Non-pigmented ciliary epithelial cell (primary cell): ENCODE data around the gene LRRK1.

Experiments
- DNase-seq: peaks from one replicate; pipeline ENCODE4 v3.0.0-alpha.2; 2010; ENCODE audit warnings: low read depth

LRRK1 gene

DNA sequence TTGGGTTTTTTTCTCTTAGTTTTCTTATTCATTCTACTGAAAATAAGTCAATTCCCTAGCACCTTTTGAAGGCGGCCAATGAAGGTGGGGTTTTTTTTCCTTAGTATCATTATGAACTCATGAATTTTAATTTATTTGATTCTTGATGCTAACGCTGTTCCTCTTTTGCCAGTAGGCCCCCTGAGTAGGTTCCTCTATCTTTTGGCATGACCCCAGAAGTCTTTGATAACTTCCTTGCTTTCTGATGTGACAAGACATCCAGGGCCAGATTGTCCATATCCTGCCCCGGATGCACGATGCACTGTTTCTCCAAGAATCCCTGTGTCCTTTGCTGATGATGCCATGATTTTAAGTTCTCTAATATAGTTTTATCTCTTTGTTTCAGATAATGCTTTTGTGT lies 20.6 kb downstream of the LRRK1 start:
- no peak for DNase-seq

DNA sequence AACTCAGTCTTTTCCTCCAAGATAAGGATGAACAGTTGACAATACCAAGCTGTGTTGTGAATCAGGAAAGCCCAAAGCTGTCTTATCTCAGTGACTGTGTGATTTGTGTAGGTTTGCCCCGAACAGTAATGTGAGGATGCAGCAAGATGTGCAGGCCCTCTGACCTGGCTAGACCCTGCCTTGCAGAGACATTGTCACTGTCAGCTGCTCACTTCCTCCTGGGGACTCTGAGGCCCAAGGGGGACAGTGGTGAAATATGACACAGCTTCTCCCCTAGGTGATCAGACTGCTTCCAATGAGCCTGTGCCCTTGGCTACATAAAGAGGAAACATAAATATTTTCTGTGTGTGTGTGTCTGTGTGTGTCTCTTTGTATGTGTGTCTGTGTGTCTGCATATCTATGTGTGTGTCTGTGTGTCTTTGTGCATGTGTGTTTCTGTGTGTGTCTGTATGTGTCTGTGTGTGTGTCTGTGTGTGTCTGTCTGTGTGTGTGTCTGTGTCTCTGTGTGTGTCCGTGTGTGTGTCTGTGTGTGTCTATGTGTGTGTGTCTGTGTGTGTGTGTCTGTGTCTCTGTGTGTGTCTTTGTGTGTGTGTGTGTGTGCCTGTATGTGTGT lies 21.7 kb downstream of the LRRK1 start:
- DNase-seq, result no peak

DNA sequence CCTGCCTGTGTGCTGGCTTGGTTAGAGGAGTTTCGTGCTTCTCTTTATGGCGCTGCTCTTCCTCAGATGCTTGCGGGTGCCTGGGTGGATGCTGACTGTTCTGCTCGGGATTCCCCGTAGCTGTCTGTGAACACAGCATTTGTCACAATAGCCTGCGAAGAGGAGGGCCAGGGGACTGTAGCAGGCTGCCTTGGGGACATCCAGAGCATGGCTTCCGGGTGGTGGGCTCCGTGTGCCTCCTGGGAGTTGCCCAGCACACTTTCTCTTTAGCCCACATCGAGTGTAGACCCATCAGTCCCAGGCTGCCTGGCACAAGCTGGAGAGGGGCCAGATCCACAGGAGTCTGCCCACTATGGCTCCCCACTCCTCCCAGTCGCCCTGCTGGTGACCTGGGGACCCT lies 22.4 kb downstream of the LRRK1 start:
- DNase-seq, result no peak

DNA sequence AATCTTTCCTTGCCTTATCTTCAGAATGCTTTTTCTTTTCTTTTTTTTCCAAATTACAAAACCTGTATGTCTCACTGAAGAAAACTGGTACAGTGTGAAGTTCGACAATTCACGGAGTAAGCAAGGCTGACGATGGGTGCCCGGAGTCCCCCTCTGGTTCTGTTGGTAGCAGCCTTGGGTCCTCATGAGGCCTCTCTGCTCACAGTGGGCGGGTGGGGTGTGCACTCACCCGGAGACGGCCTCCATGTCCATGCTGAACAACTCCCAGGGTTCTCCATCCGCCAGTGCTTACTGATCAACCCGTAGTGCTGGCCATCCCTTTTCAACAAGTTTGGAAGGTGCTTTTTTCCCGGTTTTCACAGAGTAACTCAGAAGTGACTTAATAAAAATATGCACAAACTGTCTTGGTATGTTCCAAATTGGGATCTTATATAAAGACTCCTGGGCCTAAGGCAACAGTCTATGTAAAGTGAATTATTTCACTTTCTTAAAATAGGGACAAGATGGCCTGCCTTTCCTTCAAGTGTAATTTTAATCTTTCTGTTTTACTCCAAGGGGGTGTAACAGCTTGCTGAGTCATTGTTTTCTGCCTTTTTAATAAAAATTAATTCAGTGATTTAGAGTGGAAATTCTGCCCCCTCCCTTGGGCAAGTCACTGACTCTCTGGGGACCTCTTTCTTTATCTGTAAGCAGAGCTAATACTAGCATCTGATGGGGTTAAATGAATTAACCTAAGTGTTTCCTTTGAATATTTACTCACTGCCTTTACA lies 23.7 kb downstream of the LRRK1 start:
- DNase-seq, result no peak

DNA sequence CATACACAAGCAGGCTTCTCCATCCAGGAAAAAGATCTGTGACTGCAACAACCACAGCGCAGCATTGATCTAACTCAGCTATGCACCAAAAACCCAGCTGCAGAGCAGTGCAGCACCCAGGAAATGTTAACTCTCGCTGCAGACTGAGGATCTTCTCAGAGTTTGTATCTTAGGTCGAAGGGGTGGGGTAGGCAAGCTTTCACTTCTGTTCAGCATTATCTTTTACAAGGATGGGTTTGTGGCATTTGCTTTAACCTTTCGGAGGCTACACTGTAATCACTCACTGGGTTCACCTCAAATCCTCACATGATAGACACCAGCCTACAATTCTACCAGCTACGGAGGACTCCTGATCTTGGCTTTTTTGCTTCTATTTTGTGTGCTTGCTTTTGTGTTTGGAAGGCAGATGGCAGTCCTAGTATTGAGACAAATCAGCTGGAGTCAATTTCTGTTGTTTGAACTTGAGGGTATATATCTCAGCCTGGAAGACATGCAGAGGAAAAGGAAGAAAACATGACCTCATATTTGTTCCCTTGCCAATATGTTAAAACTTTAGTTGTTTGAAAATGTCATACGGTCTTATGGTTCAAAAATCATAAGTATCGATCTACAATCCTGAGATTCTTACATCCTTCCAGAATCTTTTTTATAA lies 25.2 kb downstream of the LRRK1 start:
- no peak for DNase-seq

DNA sequence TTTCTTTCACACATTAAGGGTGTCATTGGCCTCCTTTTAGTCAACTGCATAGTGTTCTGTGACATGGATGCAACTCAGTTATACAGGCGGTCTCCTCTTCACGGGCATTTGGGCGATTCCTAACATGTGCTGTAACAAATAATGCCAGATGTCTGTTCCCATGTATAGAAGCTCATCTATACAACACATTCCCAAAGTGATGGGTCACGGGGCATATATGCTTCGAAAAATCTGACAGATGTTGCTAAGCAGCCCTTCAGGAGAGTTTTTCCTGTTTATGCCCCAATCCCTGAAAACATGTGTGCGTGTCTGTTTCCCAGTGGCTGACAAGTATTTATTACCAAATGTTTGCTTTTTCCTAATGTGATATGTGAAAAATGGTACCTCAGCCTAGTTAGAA lies 25.8 kb downstream of the LRRK1 start:
- DNase-seq, result no peak

DNA sequence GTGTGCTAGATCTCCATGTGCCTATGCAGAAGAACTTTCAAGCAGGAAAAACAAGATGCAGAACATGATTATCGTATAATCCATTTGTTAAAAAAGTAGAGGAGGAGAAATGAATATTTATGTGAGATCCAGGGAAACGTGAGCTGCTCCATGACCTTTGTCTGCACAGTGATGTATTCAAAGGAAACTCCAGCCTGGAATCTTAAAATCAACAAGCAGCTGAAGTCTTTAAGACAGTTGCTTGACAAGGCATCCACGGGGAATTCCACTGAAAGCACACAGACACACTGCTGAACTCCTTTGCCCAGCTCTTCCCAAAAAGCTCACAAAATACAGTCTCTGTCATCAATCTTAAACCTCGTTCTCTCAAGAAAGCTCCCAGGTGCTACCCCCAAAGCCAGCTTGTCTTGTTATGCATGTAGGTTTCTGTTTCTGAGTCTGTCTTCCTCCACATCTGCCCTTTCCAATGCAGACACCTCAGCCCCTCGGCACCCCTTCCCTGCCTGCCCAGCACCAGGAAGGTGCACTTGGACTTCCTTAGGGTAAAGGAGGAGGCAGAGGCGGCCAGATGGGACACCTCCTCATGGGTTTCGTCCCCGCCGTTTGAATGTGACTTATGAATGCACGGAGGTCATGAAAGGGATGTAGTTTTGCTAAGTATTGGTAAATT lies 28.7 kb downstream of the LRRK1 start:
- DNase-seq, result no peak

DNA sequence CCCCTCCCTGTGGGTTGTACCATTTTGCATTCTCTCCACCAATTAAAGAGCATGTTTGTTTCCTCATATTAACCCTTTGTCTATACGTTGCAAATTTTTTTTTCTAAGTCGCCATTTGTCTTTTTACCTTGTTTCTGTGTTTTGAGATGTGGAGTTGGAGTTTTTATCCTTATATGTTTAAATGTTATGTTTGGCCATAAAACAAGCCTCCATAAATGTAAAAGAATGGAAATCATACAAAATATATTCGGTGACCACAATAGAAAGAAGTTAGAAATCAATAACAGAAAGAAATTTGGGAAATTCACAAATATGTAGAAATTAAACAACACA lies 29.2 kb downstream of the LRRK1 start:
- no peak for DNase-seq

DNA sequence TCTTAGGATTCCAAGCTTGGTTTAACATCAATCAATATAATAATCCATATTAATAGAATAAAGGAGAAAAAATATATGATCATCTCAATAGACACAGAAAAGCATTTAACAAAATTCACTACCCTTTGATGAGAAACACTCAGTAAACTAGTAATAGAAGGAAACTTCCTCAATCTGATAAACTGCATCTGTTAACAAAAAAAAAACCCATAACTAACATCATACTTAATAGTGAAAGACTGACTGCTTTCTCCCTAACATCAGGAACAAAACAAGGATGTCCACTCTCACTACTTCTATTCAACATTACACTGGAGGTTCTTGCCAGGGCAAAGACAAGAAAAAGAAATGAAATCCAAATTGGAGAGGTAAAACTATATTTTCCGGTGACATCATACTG lies 30.5 kb downstream of the LRRK1 start:
- DNase-seq, result no peak

DNA sequence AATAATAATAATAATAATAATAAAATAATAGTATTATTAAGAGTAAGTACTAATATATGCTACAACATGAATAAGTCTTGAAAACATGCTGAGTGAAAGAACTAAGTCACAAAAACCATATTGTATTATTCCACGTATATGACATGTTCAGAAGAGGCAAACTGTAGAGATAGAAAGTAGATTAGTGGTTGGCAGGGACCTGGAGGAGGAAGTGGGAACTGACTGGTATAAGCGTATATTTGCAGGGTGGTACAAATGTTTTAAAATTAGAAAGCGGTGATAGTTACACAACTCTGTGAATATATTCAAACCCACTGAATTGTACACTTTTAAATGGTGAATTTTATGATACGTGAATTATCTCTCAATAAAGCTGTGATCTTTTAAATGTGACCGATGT lies 32.8 kb downstream of the LRRK1 start:
- no peak for DNase-seq

DNA sequence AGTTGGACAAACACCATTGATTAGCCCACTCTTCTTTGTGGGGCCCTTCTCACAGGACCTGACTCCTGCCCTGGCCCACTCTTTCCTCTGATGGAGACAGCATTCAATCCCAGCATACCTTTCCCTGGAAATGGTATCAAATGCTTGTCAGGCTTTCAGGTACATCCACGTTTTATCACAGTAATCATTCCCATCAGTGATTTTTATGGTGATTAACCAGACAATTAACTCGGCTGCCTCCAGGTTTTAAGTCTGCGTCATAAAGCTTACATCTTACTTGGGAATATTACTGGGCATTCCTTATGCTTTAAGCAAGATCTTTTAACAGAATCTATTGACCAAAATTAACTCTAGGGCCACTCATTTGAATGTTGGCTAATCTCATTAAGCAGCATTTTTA lies 33.4 kb downstream of the LRRK1 start:
- DNase-seq, result no peak

DNA sequence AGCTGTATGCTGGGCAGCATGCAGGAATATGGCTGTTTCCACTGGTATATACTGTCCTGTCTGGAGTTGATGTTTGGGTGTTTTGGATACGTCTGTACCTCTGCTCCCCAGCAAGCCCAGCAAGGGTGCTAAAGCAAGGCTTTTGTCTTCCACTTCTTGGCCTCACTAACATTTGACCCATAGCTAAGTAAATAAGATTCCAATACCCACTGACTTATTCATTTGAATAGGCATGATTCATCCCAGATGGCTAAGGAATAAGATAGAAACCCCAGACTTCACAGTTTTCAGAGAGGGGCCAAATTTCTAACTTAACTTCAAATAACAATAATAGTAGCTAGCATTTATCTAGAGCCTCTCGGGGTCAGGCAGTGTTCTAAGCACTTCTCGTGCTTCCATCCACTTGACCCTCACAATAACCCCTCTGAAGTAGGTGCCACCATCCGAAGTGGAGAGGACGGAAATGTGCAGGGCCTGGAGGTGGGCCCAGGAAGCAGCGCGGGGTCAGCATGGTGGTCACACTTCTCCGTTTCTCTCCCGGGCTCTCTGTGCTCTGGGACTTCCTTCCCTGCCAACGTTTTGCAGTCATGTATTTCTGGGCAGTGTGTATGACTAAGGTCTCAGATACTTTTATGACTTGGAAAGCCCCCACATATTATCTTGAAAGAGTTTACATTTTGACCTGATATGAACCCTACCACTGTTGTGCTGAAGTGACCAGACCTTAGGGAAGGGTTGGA lies 39.3 kb downstream of the LRRK1 start:
- no peak for DNase-seq

DNA sequence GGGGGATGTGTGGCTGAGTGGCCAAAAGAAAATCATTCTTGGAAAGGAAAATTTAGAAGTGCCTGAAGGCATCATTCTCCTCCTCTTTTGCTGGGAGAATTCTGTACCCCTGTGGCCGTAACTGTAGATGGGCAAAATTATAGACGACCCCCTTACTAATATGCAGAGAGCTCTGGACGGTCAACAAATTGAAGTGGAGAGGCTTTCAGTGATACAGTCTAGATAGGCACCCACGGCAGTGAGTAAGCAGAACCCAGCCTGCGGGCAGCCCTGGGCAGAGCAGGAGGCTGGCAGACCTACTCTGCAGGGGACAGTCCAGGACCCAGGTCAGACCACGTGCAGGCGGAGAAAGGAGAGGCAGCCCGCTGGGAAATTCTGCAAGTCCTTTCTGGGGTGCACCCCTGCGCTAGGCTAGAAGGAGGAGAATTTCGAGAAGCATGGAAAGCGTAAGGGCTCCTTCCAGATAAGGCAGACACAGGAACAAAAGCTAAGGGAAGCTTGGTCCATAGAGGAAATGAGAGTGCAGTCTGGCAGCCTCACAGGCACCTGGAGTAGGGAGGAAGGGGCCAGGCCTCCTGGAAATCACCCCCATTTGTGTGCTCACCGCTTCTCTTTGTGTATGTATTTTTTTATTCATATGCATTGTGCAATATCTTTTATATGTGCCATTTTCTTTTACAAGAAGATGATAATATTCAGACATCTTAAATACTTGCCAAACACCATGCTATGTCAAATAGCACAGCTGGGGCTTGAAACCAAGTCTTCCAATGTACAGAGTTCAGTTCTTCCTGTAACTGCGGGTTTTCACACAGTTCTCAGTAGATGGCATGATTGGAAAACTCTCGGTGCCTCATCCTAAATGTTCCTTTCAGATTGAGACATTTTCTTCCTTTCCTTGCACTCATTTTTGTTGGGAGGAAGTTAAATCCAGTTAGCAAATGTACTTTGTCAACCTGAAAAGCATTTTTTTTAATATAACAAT lies 40.2 kb downstream of the LRRK1 start:
- no peak for DNase-seq

DNA sequence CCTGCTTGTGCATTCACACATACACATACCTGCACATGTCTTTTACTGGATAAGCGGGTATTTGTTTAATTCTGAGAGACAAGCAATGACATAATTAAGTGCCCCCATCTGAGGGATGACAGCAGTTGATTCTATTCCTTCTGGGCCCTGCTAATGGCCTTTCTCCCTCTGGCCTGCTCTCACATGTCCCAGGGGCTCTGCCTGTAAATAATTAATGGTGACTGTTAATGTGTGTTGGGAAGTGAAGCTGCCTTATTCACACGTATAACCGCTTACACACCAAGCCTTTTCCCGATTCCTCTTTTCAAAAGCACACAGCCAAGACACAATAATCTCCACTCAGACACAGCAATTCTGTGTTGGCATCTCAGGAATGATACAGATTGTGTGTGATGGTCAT lies 47.8 kb downstream of the LRRK1 start:
- DNase-seq, result no peak

DNA sequence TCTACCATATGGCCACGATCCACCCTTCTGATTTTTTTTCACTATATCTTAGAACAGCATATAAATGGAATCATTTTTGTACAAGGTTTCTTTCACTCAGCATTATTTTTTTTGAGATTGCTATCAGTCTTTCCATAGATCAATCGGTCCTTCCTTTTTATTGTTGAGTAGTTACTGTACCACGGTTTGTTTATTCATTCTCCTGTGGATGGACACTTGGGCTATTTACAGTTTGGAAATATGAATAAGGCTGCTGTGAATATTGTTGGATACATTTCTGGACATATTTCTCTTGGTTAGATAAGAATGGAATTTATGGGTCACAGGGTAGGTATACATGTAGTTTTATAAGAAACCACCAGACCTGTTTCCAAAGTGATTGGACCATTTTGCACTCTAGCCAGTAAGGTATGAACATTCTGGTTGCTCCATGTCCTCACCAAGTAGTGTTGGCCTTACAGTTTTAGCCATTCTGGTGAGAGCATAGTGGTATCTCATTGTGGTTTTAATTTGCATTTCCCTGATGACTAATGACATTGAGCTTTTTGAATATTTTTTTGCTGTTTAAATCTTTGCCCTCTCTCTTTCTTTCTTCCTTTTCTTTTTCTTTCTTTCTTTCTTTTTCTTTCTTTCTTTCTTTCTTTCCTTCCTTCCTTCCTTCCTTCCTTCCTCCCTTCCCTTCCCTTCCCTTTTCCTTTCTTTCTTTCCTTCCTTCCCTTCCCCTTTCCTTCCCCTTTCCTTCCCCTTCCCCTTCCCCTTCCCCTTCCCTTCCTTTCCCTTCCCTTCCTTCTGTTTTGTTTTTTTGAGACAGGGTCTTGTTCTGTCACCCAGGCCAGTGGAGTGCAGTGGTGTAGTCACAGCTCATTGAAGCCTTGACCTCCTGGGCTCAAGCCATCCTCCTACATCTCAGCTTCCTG lies 49.2 kb downstream of the LRRK1 start:
- peak; percentile 63 for DNase-seq

DNA sequence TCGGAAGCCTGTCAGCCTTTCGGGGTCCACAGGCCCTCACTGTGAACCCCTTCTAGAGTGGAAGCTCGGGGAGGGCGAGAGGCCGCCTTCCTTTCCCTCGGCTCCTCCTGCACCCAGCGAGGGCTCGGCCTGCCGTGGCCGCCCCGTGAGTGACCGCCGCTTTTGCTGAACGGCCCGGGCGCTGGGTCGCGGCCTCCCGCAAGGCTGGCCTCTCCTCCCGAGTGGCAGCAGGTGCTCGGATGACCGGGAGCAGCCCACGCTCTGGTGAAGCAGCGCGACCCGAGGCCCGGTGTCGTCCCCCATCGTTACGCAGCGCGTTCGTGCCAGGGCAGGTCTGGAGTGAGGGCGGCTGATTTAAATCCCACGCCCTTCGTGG lies 53.8 kb downstream of the LRRK1 start:
- DNase-seq, result no peak

DNA sequence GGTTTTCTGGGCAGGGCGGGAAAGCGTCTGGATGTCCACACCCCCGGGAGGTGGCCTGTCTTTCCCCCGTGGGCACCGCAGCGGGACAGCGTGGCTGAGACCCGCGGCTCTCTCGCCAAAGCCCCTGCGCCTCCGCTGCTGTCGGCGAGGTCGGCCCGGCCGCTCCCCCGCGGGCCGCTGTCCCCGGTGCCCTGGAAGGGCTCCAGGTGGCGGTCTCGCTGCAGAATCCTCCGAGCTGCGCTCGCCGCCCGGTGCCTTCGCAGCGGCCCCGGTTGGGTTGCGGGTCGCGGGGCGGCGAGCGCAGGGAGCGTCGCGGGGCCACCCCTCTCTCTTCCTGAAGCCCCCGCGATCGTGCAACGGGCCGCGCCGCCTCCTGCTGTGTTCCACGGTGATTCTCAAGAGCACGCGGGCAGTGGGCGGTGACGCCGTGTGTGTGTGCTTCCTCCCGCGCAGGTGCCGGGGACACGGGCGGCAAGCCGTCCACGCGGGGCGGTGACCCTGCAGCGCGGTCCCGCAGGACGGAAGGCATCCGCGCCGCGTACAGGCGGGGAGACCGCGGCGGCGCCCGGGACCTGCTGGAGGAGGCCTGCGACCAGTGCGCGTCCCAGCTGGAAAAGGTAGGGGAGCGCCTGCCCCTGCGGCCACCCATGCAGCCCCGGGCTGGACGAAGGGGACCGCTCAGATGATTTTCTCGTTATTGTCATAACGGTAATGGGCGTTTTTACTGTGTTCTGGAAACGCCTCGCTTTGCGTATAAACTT lies 54.4 kb downstream of the LRRK1 start:
- no peak for DNase-seq

DNA sequence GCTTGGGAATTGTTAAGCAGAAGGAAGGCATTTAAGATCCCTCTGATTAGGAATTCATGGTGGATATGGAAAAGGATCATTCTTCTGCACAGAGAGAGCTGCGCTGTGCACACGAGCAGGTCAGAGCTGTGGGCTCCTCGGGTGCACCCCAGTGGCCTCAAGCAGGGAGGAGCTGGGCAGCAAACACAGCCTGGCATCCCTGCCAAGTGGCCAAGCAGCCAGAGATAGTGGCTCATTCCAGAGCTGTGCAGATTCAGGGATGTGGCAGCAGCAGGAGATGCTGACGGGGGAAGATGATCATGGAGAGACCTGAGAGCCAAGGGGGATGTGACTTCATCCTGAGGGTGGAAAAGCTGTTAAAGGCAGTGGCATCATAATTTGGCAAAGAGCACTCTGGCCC lies 55.9 kb downstream of the LRRK1 start:
- no peak for DNase-seq

DNA sequence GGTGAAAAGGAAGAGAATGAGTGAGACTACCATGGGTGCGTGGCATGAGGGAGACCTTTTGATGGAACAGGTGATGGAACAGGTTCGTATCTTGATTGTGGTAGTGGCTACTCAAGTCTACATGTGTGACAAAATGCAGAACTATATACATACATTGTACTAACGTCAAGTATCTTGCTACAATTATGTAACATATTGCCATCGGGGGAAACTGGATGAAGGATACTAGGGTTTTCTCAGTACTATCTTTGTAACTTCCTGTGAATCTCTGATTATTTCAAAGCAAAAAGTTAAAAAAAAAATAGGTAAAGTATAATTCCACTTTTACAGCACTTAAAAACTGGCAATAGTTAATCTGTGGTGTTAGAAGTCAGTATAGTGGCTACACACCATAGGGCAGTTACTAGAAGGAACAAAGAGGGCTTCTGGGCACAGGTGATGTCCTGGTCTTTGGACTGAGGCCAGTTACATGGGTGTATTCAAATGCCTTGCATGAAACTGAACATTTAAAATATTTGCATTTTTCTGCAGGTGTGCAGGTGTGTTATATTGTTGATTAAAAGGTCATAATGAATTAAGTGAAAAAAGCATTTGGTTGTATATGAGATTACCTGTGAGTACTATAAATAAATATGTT lies 61.4 kb downstream of the LRRK1 start:
- no peak for DNase-seq
